Heart right ventricle (tissue), 16 donors: ENCODE data around the gene CCDC142. TPM values are rescaled to one million over a fixed set of nuclear protein-coding genes. Genes with fewer than 3 reads are reported as not detected.
A peak's percentile ranks its signal among the peaks of the same experiment; 100 is the strongest.
"Not testable (repeated sequence)": the region's sequence is repeated elsewhere in the genome, so short reads cannot be mapped to it uniquely, and the experiment has no call there.

Experiments
- ATAC-seq, 8 donors: fragments of 200-7000 bp; cut with Tn5 transposase; one replicate each; pipeline ENCODE4 v1.9.1; 2020; ENCODE audit warnings: mild to moderate bottlenecking in 8 of 8, moderate library complexity in 8 of 8, moderate number of reproducible peaks in 1 of 8
- DNase-seq, 2 donors: peaks; one replicate each; pipeline ENCODE4 v3.0.0-alpha.2; 2020
- H3K27ac ChIP-seq, 10 donors: fragments of 200-600 bp; sonication (generic) in 2 of 10; one replicate each; pipeline versions ENCODE4 v1.5.0 to v1.8.0; 2020 to 2022; ENCODE audit warnings: mild to moderate bottlenecking in 3 of 10
- H3K27me3 ChIP-seq, 7 donors: fragments of 200-600 bp; one replicate each; pipeline ENCODE4 v1.8.0; 2021 to 2022; ENCODE audit warnings: mild to moderate bottlenecking in 2 of 7
- H3K36me3 ChIP-seq, 9 donors: fragments of 200-600 bp; sonication (generic) in 1 of 9; one replicate each; pipeline versions ENCODE4 v1.5.0 to v1.8.0; 2020 to 2022; ENCODE audit warnings: mild to moderate bottlenecking in 2 of 9
- H3K4me1 ChIP-seq, 9 donors: fragments of 200-600 bp; sonication (generic) in 1 of 9; one replicate each; pipeline versions ENCODE4 v1.5.0 to v1.8.0; 2020 to 2022; ENCODE audit warnings: mild to moderate bottlenecking in 4 of 9
- H3K4me3 ChIP-seq, 10 donors: fragments of 200-600 bp; sonication (generic) in 2 of 10; one replicate each; pipeline versions ENCODE4 v1.5.0 to v1.8.0; 2020 to 2022; ENCODE audit warnings: mild to moderate bottlenecking in 7 of 10, moderate library complexity in 2 of 10
- H3K9me3 ChIP-seq, 11 donors: fragments of 200-600 bp in 10 of 11; sonication (generic) in 2 of 11; one replicate each; pipeline versions ENCODE4 v1.5.0 to v1.8.0; 2013 to 2022; ENCODE audit warnings: mild to moderate bottlenecking in 2 of 11, control low read depth in 1 of 11, moderate library complexity in 1 of 11
- WGBS, 2 donors: extraction: QIAGEN DNeasy Blood & Tissue Kit; methylation state at CpG; one replicate each; pipeline ENCODE4 v1.1.7; 2013; ENCODE audit warnings: inconsistent platforms in 1 of 2; 5-methylcytosine and 5-hydroxymethylcytosine counted together
- intact Hi-C, 10 donors: fragments of 100-400 bp; cut with DNase I; formaldehyde crosslinking; loops; one replicate each; pipeline versions ENCODE4 v1.11.1 to v1.14.2; 2022
- polyA plus RNA-seq, 2 donors: library from polyadenylated mRNA; stranded (reverse); fragments of 200-250 nt; gene quantifications; one replicate each; pipeline ENCODE4 v1.2.3, GENCODE V29; 2013
- total RNA-seq, 10 donors: library from RNA; stranded (reverse); fragmentation: NEBNext Ultra II Directional in 3 of 10; extraction: Animal tissue kit (Norgen Biotek cat#: 25700) in 3 of 10; gene quantifications; one replicate each; pipeline versions ENCODE4 v1.2.1 to v1.2.4, GENCODE V29; 2021 to 2023
- TF ChIP-seq, protein P1 (sequence below), 9 donors: fragments of 200-600 bp; sonication (generic) in 2 of 9; IDR thresholded peaks; one replicate each; pipeline versions ENCODE4 v1.5.0 to v1.8.0; 2021 to 2022; ENCODE audit warnings: antibody characterized with exemption in 9 of 9, mild to moderate bottlenecking in 5 of 9, moderate library complexity in 1 of 9
- donor health status: Arrhythmogenic right ventricular cardiomyopathy.
- donor health status: ischemic (EF 13 %, LVEDD 7.1; RV severe dilation, severe dysfunction).
- donor health status: healthy with polysubstance abuse.
- donor health status: DM: no; HTN: yes; CAD: no.
- donor health status: DM: no; HTN: no; CAD: no.
- donor health status: ischemic (EF 25% LVEDD 6.9; RV normal size, moderate dysfunction).
- donor health status: ischemic (EF 25% LVEDD 5.7; RV mildly dilated, moderate dysfunction).
- donor health status: healthy.
- donor health status: DM: yes; HTN: yes; CAD: no.
- donor health status: Ischemic cardiomyopathy.
- donor health status: ischemic (EF 35%, LVEDD 5.7; RV mildly dilated, moderate dysfunction).
- donor health status: nonischemic (EF 11% LVEDD 7.7; RV severe dilation, severe dysfunction).
- donor health status: DM: yes; HTN: yes; CAD: no.
- donor health status: PGD.
- donor health status: ischemic (EF 29% LVEDD 5.4; RV normal size, mild dysfunction).
- donor health status: nonischemic (EF 23%, LVEDD 6.1; RV moderate dilation, normal function).

CCDC142 gene
- total and polyA plus RNA-seq, 12 donors: 2.3 to 13.2 (median 5.5) TPM

DNA sequence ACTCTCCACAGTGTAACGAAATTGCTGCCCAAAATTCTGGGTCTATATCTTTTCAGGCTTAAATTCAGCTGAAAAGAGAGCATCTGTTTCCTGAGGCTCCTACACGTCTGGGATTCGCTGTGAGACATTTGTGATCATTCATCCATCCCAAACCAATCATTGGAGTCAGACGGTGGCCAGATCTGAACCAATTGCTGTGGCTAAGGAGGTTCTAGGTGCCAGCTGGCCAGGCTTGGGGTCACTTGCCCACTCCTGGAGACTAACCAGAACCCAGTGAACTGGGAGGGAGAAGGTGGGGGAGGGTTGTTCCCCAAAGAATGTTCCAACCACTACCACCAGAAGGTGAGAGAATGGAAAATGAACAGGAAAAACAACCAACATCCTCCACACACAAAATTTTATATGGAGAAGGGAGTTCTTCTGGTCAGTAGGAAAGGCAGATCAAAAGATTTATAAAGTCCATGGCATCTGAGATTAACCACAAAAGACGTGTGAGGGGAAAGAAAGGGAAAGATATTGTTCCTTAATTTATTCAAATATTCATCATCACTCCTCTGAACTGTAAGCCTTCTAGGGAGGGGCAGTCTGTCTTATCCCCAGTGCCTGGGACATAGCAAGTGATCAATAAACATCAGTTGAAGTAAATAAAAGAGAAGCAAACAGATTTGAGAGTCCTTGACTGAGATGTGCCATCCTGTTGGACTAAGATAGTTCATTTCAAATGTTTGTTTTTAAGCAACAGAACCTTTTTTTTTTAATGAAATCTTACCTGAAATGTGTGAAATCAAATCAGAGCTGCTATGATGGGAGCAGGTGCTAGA, 38.1 kb downstream of the CCDC142 start:
- intact Hi-C loops: no loop called here
- TF ChIP-seq, protein P1, sequence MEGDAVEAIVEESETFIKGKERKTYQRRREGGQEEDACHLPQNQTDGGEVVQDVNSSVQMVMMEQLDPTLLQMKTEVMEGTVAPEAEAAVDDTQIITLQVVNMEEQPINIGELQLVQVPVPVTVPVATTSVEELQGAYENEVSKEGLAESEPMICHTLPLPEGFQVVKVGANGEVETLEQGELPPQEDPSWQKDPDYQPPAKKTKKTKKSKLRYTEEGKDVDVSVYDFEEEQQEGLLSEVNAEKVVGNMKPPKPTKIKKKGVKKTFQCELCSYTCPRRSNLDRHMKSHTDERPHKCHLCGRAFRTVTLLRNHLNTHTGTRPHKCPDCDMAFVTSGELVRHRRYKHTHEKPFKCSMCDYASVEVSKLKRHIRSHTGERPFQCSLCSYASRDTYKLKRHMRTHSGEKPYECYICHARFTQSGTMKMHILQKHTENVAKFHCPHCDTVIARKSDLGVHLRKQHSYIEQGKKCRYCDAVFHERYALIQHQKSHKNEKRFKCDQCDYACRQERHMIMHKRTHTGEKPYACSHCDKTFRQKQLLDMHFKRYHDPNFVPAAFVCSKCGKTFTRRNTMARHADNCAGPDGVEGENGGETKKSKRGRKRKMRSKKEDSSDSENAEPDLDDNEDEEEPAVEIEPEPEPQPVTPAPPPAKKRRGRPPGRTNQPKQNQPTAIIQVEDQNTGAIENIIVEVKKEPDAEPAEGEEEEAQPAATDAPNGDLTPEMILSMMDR (IDR thresholded peaks at IDR 0.05): no peak
- H3K4me3 ChIP-seq: no peak overlapping the region
- WGBS, 2 donors: 40 to 55% methylated on average over 5 of the region's 5 CpGs
- no peaks in the 10 kb centered on the region for H3K9me3 ChIP-seq
- H3K27me3 ChIP-seq: peaks cover 0 to 36% (median 0%) of the 10 kb centered on the region in 7 donors
- ATAC-seq: no peak
- DNase-seq: no peak
- H3K27ac ChIP-seq: peak overlapping the region in 1 of 10 donors; percentile 8
- H3K36me3 ChIP-seq: no peaks in the 10 kb centered on the region
- H3K4me1 ChIP-seq: peaks cover 3 to 38% (median 26%) of the 10 kb centered on the region in 9 donors

DNA sequence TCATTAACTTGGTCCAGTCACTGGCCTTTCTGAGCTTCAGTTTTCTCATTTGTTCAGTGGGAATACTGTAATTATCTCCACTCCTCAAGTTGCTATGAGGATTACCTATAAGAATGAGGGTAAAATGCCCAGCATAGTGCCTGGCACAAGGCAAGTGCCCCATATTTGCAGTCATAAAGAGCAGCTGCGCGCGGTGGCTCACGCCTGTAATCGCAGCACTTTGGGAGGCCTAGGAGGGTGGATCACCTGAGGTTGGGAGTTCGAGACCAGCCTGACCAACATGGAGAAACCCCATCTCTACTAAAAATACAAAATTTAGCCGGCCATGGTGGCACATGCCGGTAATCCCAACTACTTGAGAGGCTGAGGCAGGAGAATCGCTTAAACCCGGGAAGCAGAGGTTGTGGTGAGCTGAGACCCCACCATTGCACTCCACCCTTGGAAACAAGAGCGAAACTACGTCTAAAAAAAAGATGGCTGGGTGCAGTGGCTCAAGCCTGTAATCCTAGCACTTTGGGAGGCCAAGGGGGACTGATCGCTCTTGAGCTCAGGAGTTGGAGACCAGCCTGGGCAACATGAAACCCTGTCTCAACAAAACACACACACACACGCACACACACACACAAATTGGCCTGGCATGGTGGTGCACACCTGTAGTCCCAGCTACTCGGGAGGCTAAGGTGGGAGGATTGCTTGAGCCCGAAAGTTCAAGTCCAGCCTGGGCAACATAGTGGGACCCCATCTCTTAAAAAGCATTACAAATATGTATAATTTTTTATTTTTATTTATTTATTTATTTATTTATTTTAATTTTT, 40.1 kb downstream of the CCDC142 start:
- H3K9me3 ChIP-seq, H3K36me3 ChIP-seq, DNase-seq, intact Hi-C loops, ATAC-seq: not testable (repeated sequence)
- H3K4me3 ChIP-seq: peak overlapping the region in 7 of 10 donors; percentile 37 to 62 (median 59)
- H3K4me1 ChIP-seq: peaks cover 6 to 50% (median 44%) of the 10 kb centered on the region in 9 donors
- 88 to 92% methylated on average over 16 of the region's 16 CpGs for WGBS, 2 donors
- H3K27me3 ChIP-seq: peaks cover 0 to 43% (median 0%) of the 10 kb centered on the region in 7 donors
- peak overlapping the region in 4 of 10 donors; percentile 85 to 97 (median 90) for H3K27ac ChIP-seq

DNA sequence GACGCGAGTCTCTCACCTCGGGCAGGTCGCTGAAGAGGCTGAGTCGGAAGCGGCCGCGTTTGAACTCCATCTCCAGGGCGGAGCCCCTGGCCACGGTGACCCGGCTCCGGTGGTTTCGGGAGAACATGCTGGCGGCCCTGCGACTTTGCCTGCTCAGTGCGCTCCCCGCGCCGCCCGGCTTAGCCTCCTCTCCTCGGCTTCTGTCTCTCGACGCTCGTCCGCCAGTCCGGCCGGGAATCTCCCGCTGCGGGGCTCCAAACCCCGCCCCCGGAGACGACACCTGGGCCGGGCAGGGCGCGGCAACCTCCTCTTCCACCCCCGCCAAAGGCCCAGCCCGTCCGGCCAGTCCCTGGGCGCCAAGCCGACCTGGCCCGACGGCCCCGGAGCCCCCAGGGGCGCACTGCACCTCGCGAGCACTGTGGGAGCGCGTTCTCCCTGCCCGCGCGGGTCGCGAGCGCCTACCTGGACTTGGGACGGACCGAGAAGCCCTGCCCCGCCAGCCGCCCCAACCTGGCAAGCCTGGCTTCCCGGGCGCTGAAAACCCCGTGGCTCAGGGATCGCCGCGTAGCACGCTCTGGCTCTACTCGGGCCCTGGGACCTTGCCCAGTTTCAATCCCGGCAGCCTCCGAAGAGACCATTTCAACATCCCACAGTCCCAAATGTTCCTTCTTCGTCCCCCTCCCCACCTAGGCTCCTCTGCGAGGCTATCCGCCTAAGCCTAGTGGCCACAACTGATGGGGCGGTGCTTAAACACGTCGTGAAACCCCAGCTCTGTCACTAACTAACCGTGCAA, 40.9 kb downstream of the CCDC142 start, which contains the start of gene RTKN:
RTKN (minus strand) TSS at position 248 of the 793 bp plus-strand sequence; CDS start at position 127, 121 bp downstream.
- Histone ChIP-seq H3K27ac (peak within 1 kb of the TSS; percentile 51 to 97 (median 87)), H3K27me3 (peaks cover 0 to 43% (median 0%) of the 10 kb centered on the region in 7 donors), H3K4me3 (peak within 1 kb of the TSS; percentile 31 to 71 (median 58)), H3K36me3 (peaks cover 0 to 6% (median 0%) of the 10 kb centered on the region in 9 donors), H3K9me3 (no peaks in the 10 kb centered on the region), H3K4me1 (peaks cover 6 to 57% (median 52%) of the 10 kb centered on the region in 9 donors)
- intact Hi-C loops: no loop called here
- DNase-seq (peak; percentile 42 to 45), ATAC-seq (peak in 6 of 8 donors; percentile 3 to 46 (median 10))
- WGBS, 2 donors: 8 to 14% methylated on average over 65 to 75 of the region's 75 CpGs
- TF ChIP-seq, protein P1 (IDR thresholded peaks at IDR 0.05): no peak

DNA sequence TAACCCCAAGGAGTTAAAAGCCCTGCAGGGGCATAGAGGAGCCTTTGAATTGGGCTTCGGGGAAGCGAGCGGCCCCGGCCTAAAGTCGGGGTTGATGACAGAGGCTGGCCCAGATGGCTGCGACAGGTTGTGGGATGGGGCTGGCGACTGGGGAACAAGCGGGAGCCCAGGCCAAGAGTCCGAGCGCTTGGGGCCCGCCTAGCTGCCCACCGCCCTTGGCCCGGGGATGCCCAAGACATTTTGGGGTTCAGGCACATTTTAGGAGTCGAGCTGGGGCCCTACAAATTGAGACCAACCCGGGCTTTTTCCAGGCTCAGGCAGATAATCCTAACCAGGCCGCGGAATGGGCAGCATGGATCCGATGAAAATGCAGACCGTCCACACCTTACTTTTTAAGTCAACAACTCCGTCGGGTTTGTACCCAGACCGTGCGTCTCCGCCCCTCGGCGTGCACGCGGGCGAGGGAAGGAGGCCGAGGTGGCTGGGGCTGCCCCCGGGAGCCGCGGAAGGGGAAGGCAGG, 41.6 kb downstream of the CCDC142 start:
- peak in 5 of 8 donors; percentile 1 to 11 (median 4) for ATAC-seq
- Histone ChIP-seq H3K4me3 (peak overlapping the region; percentile 31 to 71 (median 58)), H3K27me3 (peaks cover 0 to 43% (median 0%) of the 10 kb centered on the region in 7 donors), H3K27ac (peak overlapping the region; percentile 51 to 97 (median 87)), H3K4me1 (peaks cover 6 to 62% (median 52%) of the 10 kb centered on the region in 9 donors), H3K36me3 (peaks cover 0 to 7% (median 0%) of the 10 kb centered on the region in 9 donors), H3K9me3 (no peaks in the 10 kb centered on the region)
- WGBS, 2 donors: 15 to 20% methylated on average over 33 of the region's 33 CpGs
- DNase-seq: peak in 1 of 2 donors; percentile 35
- intact Hi-C loops: no loop called here
- TF ChIP-seq, protein P1 (IDR thresholded peaks at IDR 0.05): no peak
